Measurements from ENCODE around the gene SHLD2. TPM values are rescaled to one million over a fixed set of nuclear protein-coding genes. Genes with fewer than 3 reads are reported as not detected.
"Not testable (repeated sequence)": the region's sequence is repeated elsewhere in the genome, so short reads cannot be mapped to it uniquely, and the experiment has no call there.

Gene SHLD2
- 18.6 and 27.0 TPM in 2 replicates for total RNA-seq (2014; rRNA removed; shearing (Covaris generic); ENCODE audit: low replicate concordance)

- DNase-seq: peak; percentile 94
- Histone ChIP-seq H3K27me3 (no peaks in the 10 kb centered on the region), H3K4me3 (peak within 1 kb of the TSS; percentile 67), H3K9me3 (peaks cover 4% of the 10 kb centered on the region; the same call in 1 of the 2 replicates), H3K36me3 (peaks cover 46% of the 10 kb centered on the region)
These were observed at the start of gene SHLD2, which contains the start of gene GLUD1 for GRCh38 chr10:87094373-87095235. SHLD2 (plus strand) TSS chr10:87095206; CDS start chr10:87151355, 56,149 bp downstream. GLUD1 (minus strand) TSS chr10:87094843; CDS start chr10:87094769, 74 bp downstream.

- H3K4me3 ChIP-seq: no peak overlapping the region
- H3K36me3 ChIP-seq: peaks cover 34% of the 10 kb centered on the region
- DNase-seq: no peak
- no peaks in the 10 kb centered on the region for H3K27me3 ChIP-seq
- H3K9me3 ChIP-seq: no peaks in the 10 kb centered on the region
These were observed 49.5 kb upstream of the SHLD2 start for GRCh38 chr10:87045434-87045938.

GRCh38 chr10:87053111-87053510 is 41.9 kb upstream of the SHLD2 start:
- no peak overlapping the region for H3K4me3 ChIP-seq
- peaks cover 78% of the 10 kb centered on the region for H3K36me3 ChIP-seq
- H3K27me3 ChIP-seq: no peaks in the 10 kb centered on the region
- DNase-seq: no peak
- H3K9me3 ChIP-seq: no peaks in the 10 kb centered on the region; the same call in 1 of the 2 replicates

- no peak overlapping the region for H3K4me3 ChIP-seq
- no peaks in the 10 kb centered on the region for H3K27me3 ChIP-seq
- peaks cover 78% of the 10 kb centered on the region for H3K36me3 ChIP-seq
- DNase-seq: no peak
- H3K9me3 ChIP-seq: no peaks in the 10 kb centered on the region; the same call in 1 of the 2 replicates
These were observed 41.3 kb upstream of the SHLD2 start for GRCh38 chr10:87053577-87054181.

- H3K27me3 ChIP-seq: no peaks in the 10 kb centered on the region
- H3K36me3 ChIP-seq: peaks cover 80% of the 10 kb centered on the region
- no peak overlapping the region for H3K4me3 ChIP-seq
- DNase-seq: peak; percentile 48
- H3K9me3 ChIP-seq: no peaks in the 10 kb centered on the region; the same call in 1 of the 2 replicates
These were observed 40.4 kb upstream of the SHLD2 start for GRCh38 chr10:87054373-87055295.

- peaks cover 85% of the 10 kb centered on the region for H3K36me3 ChIP-seq
- no peaks in the 10 kb centered on the region for H3K27me3 ChIP-seq
- H3K9me3 ChIP-seq: no peaks in the 10 kb centered on the region; the same call in 1 of the 2 replicates
- H3K4me3 ChIP-seq: no peak overlapping the region
- no peak for DNase-seq
These were observed 36.8 kb upstream of the SHLD2 start for GRCh38 chr10:87058171-87058570.

GRCh38 chr10:87059401-87059800 is 35.6 kb upstream of the SHLD2 start:
- no peaks in the 10 kb centered on the region for H3K27me3 ChIP-seq
- H3K9me3 ChIP-seq: no peaks in the 10 kb centered on the region
- H3K36me3 ChIP-seq: peaks cover 84% of the 10 kb centered on the region

GRCh38 chr10:87060280-87060928 is 34.6 kb upstream of the SHLD2 start:
- Histone ChIP-seq H3K36me3 (peaks cover 85% of the 10 kb centered on the region), H3K4me3 (no peak overlapping the region), H3K27me3 (no peaks in the 10 kb centered on the region), H3K9me3 (no peaks in the 10 kb centered on the region)
- DNase-seq: no peak

More at GRCh38 chr10:87059401-87059800, 35.6 kb upstream of the SHLD2 start:
- no peak overlapping the region for H3K4me3 ChIP-seq
- DNase-seq: no peak

GRCh38 chr10:87064651-87065050 is 30.4 kb upstream of the SHLD2 start:
- no peaks in the 10 kb centered on the region for H3K9me3 ChIP-seq
- H3K4me3 ChIP-seq: no peak overlapping the region
- DNase-seq: no peak
- H3K27me3 ChIP-seq: no peaks in the 10 kb centered on the region
- H3K36me3 ChIP-seq: peaks cover 89% of the 10 kb centered on the region

GRCh38 chr10:87066178-87066577 is 28.8 kb upstream of the SHLD2 start:
- Histone ChIP-seq H3K4me3 (no peak overlapping the region), H3K36me3 (peaks cover 89% of the 10 kb centered on the region), H3K9me3 (no peaks in the 10 kb centered on the region), H3K27me3 (no peaks in the 10 kb centered on the region)
- no peak for DNase-seq

GRCh38 chr10:87066865-87067264 is 28.1 kb upstream of the SHLD2 start:
- H3K4me3 ChIP-seq: no peak overlapping the region
- no peaks in the 10 kb centered on the region for H3K9me3 ChIP-seq
- H3K36me3 ChIP-seq: peaks cover 89% of the 10 kb centered on the region
- H3K27me3 ChIP-seq: no peaks in the 10 kb centered on the region
- no peak for DNase-seq

- Histone ChIP-seq H3K36me3 (peaks cover 85% of the 10 kb centered on the region), H3K9me3 (no peaks in the 10 kb centered on the region), H3K27me3 (no peaks in the 10 kb centered on the region), H3K4me3 (no peak overlapping the region)
- DNase-seq: no peak
These were observed 26.7 kb upstream of the SHLD2 start for GRCh38 chr10:87068281-87068680.

GRCh38 chr10:87072449-87072848 is 22.6 kb upstream of the SHLD2 start:
- H3K27me3 ChIP-seq: no peaks in the 10 kb centered on the region
- no peak overlapping the region for H3K4me3 ChIP-seq
- H3K9me3 ChIP-seq: no peaks in the 10 kb centered on the region
- peaks cover 70% of the 10 kb centered on the region for H3K36me3 ChIP-seq
- DNase-seq: no peak

- not testable (repeated sequence) for H3K27me3 ChIP-seq, H3K9me3 ChIP-seq, DNase-seq, H3K4me3 ChIP-seq
- H3K36me3 ChIP-seq: peaks cover 38% of the 10 kb centered on the region
These were observed 18.6 kb upstream of the SHLD2 start for GRCh38 chr10:87076421-87076820.

- H3K27me3 ChIP-seq: no peaks in the 10 kb centered on the region
- peaks cover 18% of the 10 kb centered on the region for H3K36me3 ChIP-seq
- H3K9me3 ChIP-seq: no peaks in the 10 kb centered on the region
- H3K4me3 ChIP-seq: no peak overlapping the region
- DNase-seq: no peak
These were observed 15.7 kb upstream of the SHLD2 start for GRCh38 chr10:87079106-87079836.

Data from MG63 (cell line).